Measurements from ENCODE around the gene IL3.

IL3 gene

DNA sequence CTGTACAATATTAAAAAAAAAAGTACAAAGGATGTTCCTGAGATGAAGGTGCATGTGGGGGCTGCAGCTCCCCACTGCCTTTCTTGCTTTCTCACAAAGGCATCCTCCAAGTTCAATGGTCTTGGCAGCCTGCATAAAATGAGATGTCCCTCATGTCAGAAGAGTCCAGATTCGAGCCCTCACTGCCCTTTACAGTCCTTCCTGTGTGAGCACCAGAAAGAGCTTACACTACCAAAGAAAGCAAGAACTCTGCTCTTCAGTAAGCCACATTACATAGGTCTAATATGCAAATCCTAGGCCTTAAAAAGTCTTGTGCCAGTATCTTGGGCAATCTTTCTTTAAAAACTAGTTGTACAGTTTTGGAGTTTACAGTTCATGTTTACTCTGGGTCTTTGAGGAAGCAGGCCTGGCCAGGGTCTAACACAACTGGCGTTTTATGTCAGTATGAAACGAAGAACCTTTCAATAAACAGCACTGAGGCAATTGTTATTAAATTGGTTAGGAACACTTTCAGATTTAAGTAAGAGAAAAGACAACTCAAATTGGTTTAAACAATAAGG is 49.1 kb downstream of the IL3 start:
- no peak for ATAC-seq
- TF ChIP-seq, protein P1, sequence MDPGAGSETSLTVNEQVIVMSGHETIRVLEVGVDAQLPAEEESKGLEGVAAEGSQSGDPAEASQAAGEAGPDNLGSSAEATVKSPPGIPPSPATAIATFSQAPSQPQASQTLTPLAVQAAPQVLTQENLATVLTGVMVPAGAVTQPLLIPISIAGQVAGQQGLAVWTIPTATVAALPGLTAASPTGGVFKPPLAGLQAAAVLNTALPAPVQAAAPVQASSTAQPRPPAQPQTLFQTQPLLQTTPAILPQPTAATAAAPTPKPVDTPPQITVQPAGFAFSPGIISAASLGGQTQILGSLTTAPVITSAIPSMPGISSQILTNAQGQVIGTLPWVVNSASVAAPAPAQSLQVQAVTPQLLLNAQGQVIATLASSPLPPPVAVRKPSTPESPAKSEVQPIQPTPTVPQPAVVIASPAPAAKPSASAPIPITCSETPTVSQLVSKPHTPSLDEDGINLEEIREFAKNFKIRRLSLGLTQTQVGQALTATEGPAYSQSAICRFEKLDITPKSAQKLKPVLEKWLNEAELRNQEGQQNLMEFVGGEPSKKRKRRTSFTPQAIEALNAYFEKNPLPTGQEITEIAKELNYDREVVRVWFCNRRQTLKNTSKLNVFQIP (CRISPR knock-in tag; IDR thresholded peaks at IDR 0.05; ENCODE audit: borderline replicate concordance, low read depth): no peak
- TF ChIP-seq ZFP3 (CRISPR knock-in tag; IDR thresholded peaks at IDR 0.05) (no peak), ESRRG (CRISPR knock-in tag; IDR thresholded peaks at IDR 0.05) (no peak), GLIS3 (CRISPR knock-in tag; IDR thresholded peaks at IDR 0.05) (no peak), ZNF8 (CRISPR knock-in tag; IDR thresholded peaks at IDR 0.05) (no peak), SNAI2 (CRISPR knock-in tag; IDR thresholded peaks at IDR 0.05) (no peak), ISL1 (CRISPR knock-in tag; IDR thresholded peaks at IDR 0.05) (no peak), PPARA (CRISPR knock-in tag; IDR thresholded peaks at IDR 0.05; ENCODE audit: borderline replicate concordance) (no peak), ZNF70 (CRISPR knock-in tag; IDR thresholded peaks at IDR 0.05) (no peak), OSR1 (CRISPR knock-in tag; IDR thresholded peaks at IDR 0.05) (no peak), BACH2 (CRISPR knock-in tag; IDR thresholded peaks at IDR 0.05; ENCODE audit: borderline replicate concordance) (no peak), CSDC2 (CRISPR knock-in tag; IDR thresholded peaks at IDR 0.05) (no peak)
- TF ChIP-seq, protein P2, sequence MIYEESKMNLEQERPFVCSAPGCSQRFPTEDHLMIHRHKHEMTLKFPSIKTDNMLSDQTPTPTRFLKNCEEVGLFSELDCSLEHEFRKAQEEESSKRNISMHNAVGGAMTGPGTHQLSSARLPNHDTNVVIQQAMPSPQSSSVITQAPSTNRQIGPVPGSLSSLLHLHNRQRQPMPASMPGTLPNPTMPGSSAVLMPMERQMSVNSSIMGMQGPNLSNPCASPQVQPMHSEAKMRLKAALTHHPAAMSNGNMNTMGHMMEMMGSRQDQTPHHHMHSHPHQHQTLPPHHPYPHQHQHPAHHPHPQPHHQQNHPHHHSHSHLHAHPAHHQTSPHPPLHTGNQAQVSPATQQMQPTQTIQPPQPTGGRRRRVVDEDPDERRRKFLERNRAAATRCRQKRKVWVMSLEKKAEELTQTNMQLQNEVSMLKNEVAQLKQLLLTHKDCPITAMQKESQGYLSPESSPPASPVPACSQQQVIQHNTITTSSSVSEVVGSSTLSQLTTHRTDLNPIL (CRISPR knock-in tag; IDR thresholded peaks at IDR 0.05; ENCODE audit: low read depth): no peak
- TF ChIP-seq, protein P3, sequence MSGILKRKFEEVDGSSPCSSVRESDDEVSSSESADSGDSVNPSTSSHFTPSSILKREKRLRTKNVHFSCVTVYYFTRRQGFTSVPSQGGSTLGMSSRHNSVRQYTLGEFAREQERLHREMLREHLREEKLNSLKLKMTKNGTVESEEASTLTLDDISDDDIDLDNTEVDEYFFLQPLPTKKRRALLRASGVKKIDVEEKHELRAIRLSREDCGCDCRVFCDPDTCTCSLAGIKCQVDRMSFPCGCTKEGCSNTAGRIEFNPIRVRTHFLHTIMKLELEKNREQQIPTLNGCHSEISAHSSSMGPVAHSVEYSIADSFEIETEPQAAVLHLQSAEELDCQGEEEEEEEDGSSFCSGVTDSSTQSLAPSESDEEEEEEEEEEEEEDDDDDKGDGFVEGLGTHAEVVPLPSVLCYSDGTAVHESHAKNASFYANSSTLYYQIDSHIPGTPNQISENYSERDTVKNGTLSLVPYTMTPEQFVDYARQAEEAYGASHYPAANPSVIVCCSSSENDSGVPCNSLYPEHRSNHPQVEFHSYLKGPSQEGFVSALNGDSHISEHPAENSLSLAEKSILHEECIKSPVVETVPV (CRISPR knock-in tag; IDR thresholded peaks at IDR 0.05): no peak
- TF ChIP-seq, protein P4, sequence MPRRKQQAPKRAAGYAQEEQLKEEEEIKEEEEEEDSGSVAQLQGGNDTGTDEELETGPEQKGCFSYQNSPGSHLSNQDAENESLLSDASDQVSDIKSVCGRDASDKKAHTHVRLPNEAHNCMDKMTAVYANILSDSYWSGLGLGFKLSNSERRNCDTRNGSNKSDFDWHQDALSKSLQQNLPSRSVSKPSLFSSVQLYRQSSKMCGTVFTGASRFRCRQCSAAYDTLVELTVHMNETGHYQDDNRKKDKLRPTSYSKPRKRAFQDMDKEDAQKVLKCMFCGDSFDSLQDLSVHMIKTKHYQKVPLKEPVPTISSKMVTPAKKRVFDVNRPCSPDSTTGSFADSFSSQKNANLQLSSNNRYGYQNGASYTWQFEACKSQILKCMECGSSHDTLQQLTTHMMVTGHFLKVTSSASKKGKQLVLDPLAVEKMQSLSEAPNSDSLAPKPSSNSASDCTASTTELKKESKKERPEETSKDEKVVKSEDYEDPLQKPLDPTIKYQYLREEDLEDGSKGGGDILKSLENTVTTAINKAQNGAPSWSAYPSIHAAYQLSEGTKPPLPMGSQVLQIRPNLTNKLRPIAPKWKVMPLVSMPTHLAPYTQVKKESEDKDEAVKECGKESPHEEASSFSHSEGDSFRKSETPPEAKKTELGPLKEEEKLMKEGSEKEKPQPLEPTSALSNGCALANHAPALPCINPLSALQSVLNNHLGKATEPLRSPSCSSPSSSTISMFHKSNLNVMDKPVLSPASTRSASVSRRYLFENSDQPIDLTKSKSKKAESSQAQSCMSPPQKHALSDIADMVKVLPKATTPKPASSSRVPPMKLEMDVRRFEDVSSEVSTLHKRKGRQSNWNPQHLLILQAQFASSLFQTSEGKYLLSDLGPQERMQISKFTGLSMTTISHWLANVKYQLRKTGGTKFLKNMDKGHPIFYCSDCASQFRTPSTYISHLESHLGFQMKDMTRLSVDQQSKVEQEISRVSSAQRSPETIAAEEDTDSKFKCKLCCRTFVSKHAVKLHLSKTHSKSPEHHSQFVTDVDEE (CRISPR knock-in tag; IDR thresholded peaks at IDR 0.05): no peak

DNA sequence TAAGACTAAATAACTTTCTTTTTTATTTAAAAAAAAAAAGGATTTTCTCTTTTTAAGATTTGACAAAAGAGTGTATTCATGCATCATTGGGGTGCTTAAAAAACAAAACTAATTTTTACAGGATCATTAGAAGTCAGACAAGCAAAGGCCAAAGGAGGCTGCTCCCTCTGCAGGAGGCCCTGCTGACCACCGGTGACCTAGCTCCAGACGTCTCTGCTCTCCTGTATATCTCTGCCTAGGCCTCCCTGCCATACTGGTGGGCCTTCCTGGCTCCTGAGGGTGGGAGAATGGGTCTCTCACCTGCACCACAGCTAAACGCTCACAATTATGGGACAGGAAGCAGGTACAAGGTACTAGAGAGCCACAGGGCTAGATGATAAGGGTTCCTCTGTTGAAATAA is 49.7 kb downstream of the IL3 start:
- ATAC-seq: no peak

More for the DNA sequence above, 49.7 kb downstream of the IL3 start:
- no peak for TF ChIP-seq ZNF8 (CRISPR knock-in tag; IDR thresholded peaks at IDR 0.05)
- no peak for TF ChIP-seq TOX (CRISPR knock-in tag; IDR thresholded peaks at IDR 0.05; ENCODE audit: borderline replicate concordance)
- no peak for TF ChIP-seq GLIS3 (CRISPR knock-in tag; IDR thresholded peaks at IDR 0.05)
- TF ChIP-seq ISL1 (CRISPR knock-in tag; IDR thresholded peaks at IDR 0.05): no peak
- TF ChIP-seq, protein P1 (CRISPR knock-in tag; IDR thresholded peaks at IDR 0.05; ENCODE audit: borderline replicate concordance, low read depth): no peak
- TF ChIP-seq TCF4 (CRISPR knock-in tag; IDR thresholded peaks at IDR 0.05; ENCODE audit: borderline replicate concordance): no peak
- no peak for TF ChIP-seq ZFP3 (CRISPR knock-in tag; IDR thresholded peaks at IDR 0.05)
- TF ChIP-seq ZFP30 (CRISPR knock-in tag; IDR thresholded peaks at IDR 0.05): no peak
- TF ChIP-seq, protein P3 (CRISPR knock-in tag; IDR thresholded peaks at IDR 0.05): no peak
- no peak for TF ChIP-seq ARNTL (CRISPR knock-in tag; IDR thresholded peaks at IDR 0.05; ENCODE audit: borderline replicate concordance, low read depth)
- no peak for TF ChIP-seq ZNF565 (CRISPR knock-in tag; conservative IDR thresholded peaks at IDR 0.05; ENCODE audit: low read depth)
- TF ChIP-seq ZC3H10 (CRISPR knock-in tag; IDR thresholded peaks at IDR 0.05): no peak
- no peak for TF ChIP-seq ESRRG (CRISPR knock-in tag; IDR thresholded peaks at IDR 0.05)
- no peak for TF ChIP-seq OSR1 (CRISPR knock-in tag; IDR thresholded peaks at IDR 0.05)
- TF ChIP-seq, protein P5, sequence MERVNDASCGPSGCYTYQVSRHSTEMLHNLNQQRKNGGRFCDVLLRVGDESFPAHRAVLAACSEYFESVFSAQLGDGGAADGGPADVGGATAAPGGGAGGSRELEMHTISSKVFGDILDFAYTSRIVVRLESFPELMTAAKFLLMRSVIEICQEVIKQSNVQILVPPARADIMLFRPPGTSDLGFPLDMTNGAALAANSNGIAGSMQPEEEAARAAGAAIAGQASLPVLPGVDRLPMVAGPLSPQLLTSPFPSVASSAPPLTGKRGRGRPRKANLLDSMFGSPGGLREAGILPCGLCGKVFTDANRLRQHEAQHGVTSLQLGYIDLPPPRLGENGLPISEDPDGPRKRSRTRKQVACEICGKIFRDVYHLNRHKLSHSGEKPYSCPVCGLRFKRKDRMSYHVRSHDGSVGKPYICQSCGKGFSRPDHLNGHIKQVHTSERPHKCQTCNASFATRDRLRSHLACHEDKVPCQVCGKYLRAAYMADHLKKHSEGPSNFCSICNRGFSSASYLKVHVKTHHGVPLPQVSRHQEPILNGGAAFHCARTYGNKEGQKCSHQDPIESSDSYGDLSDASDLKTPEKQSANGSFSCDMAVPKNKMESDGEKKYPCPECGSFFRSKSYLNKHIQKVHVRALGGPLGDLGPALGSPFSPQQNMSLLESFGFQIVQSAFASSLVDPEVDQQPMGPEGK (CRISPR knock-in tag; IDR thresholded peaks at IDR 0.05; ENCODE audit: borderline replicate concordance): no peak
- no peak for TF ChIP-seq ZNF70 (CRISPR knock-in tag; IDR thresholded peaks at IDR 0.05)
- TF ChIP-seq RARB (CRISPR knock-in tag; IDR thresholded peaks at IDR 0.05): no peak
